ENCODE measurements around the gene PTPRT. TPM values are rescaled to one million over a fixed set of nuclear protein-coding genes. Genes with fewer than 3 reads are reported as not detected.

The PTPRT gene
- total and polyA plus RNA-seq, 2 experiments from 2014 or later = not detected

GRCh38 chr20:42442716-42443115 lies 747.0 kb downstream of the PTPRT start (continued):
- TF ChIP-seq STAT1 (IDR thresholded peaks at IDR 0.05; ENCODE audit: unreplicated experiment) (no peak), NANOG (IDR thresholded peaks at IDR 0.05; ENCODE audit: borderline replicate concordance) (no peak), CREB1 (CRISPR knock-in tag; IDR thresholded peaks at IDR 0.05; ENCODE audit: low read depth) (no peak), REST (IDR thresholded peaks at IDR 0.05; ENCODE audit: unreplicated experiment) (no peak), ZNF114 (CRISPR knock-in tag; IDR thresholded peaks at IDR 0.05) (no peak), CTCF (conservative IDR thresholded peaks at IDR 0.05; ENCODE audit: low read depth in 2 of 2) (no peak), ZNF331 (CRISPR knock-in tag; IDR thresholded peaks at IDR 0.05; ENCODE audit: low read depth) (no peak)

- H3K9me2 ChIP-seq (ENCODE audit: insufficient read depth) = no peaks in the 10 kb centered on the region
- TF ChIP-seq EZH2phosphoT487 (IDR thresholded peaks at IDR 0.05; ENCODE audit: unreplicated experiment) (no peak), EZH2 (IDR thresholded peaks at IDR 0.05; ENCODE audit: low read depth, unreplicated experiment) (no peak), ZNF114 (CRISPR knock-in tag; IDR thresholded peaks at IDR 0.05) (no peak), ETS1 (IDR thresholded peaks at IDR 0.05) (no peak), REST (IDR thresholded peaks at IDR 0.05; ENCODE audit: unreplicated experiment) (no peak), CREB1 (CRISPR knock-in tag; IDR thresholded peaks at IDR 0.05; ENCODE audit: low read depth) (no peak), STAT1 (IDR thresholded peaks at IDR 0.05; ENCODE audit: unreplicated experiment) (no peak), NANOG (IDR thresholded peaks at IDR 0.05; ENCODE audit: borderline replicate concordance) (no peak), POLR2AphosphoS5 (IDR thresholded peaks at IDR 0.05; ENCODE audit: low read depth) (no peak)
Observed at GRCh38 chr20:42441864-42442331, 747.8 kb downstream of the PTPRT start.

More at GRCh38 chr20:42441864-42442331, 747.8 kb downstream of the PTPRT start:
- Histone ChIP-seq H3F3A (replicated peaks; ENCODE audit: low read depth) (no peaks in the 10 kb centered on the region), H3K27ac (ENCODE audit: low read depth) (no peak overlapping the region), H3K4me3 (no peak overlapping the region), H3K4me1 (ENCODE audit: insufficient read depth) (no peaks in the 10 kb centered on the region), H4K20me1 (replicated peaks; ENCODE audit: insufficient read depth) (no peaks in the 10 kb centered on the region), H3K79me2 (replicated peaks; ENCODE audit: insufficient read depth) (no peaks in the 10 kb centered on the region), H2AFZ (no peak overlapping the region), H3K4me2 (no peak overlapping the region), H3K36me3 (ENCODE audit: insufficient read depth) (peaks cover 10% of the 10 kb centered on the region; the same call in 1 of the 2 replicates), H3K27me3 (ENCODE audit: insufficient read depth) (no peaks in the 10 kb centered on the region)
- Mint-ChIP-seq H3K27ac (no peak overlapping the region), H3K4me3 (no peak overlapping the region), H3K27me3 (ENCODE audit: insufficient read depth, low read depth, poor library complexity) (peaks cover 4% of the 10 kb centered on the region), H3K4me1 (no peaks in the 10 kb centered on the region), H3K36me3 (ENCODE audit: low read depth) (peaks cover 38% of the 10 kb centered on the region), H3K9me3 (peaks cover 100% of the 10 kb centered on the region)
- ATAC-seq = no peak
- no peak for DNase-seq (ENCODE audit: low spot score)
